Kidney epithelial cell (primary cell): ENCODE results near the gene TEDC1. TPM values are rescaled to one million over a fixed set of nuclear protein-coding genes. Genes with fewer than 3 reads are reported as not detected.

Source experiments
- DNase-seq: peaks from one replicate; pipeline ENCODE4 v3.0.0-alpha.2; 2010; ENCODE audit warnings: low read depth
- H3K27me3 ChIP-seq: 2 replicates; pipeline ENCODE4 v1.6.0; 2011; ENCODE audit warnings: low read length; ENCODE audit not compliant: control insufficient read depth, insufficient read depth
- H3K36me3 ChIP-seq: 2 replicates; pipeline ENCODE4 v1.5.1; 2011; ENCODE audit warnings: low read length; ENCODE audit not compliant: control insufficient read depth, insufficient read depth
- H3K4me3 ChIP-seq: 2 replicates; pipeline ENCODE4 v1.5.1; 2011; ENCODE audit warnings: low read depth, mild to moderate bottlenecking, control low read depth, low read length
- CTCF ChIP-seq: IDR thresholded peaks from 2 replicates; pipeline ENCODE4 v1.5.1; 2011; ENCODE audit warnings: mild to moderate bottlenecking, moderate library complexity, low read length, control low read depth, inconsistent platforms; ENCODE audit not compliant: insufficient read depth, poor library complexity, severe bottlenecking
- total RNA-seq: library from RNA; depleted of rRNA; stranded (reverse); fragments of >200 nt; gene quantifications from 2 replicates; pipeline ENCODE4 v1.2.3, GENCODE V29; 2015

Gene TEDC1
- total RNA-seq, result 7.1 and 7.5 TPM in 2 replicates

- H3K36me3 ChIP-seq, result no peaks in the 10 kb centered on the region
- TF ChIP-seq CTCF, result peak; percentile 38
- peak within 1 kb of the TSS; percentile 83 for H3K4me3 ChIP-seq
- peaks cover 23% of the 10 kb centered on the region for H3K27me3 ChIP-seq
- DNase-seq, result peak; percentile 99
Observed at GRCh38 chr14:105490572-105491365, at the start of gene TEDC1. Gene TEDC1, plus strand, starts transcription at chr14:105491246. Its CDS starts 130 bp downstream, at chr14:105491376.

- no peak for TF ChIP-seq CTCF
- DNase-seq, result no peak
- no peaks in the 10 kb centered on the region for H3K36me3 ChIP-seq
- H3K4me3 ChIP-seq, result no peak overlapping the region
- no peaks in the 10 kb centered on the region for H3K27me3 ChIP-seq
Observed at GRCh38 chr14:105442125-105442524, 48.9 kb upstream of the TEDC1 start.

- no peak for DNase-seq
- TF ChIP-seq CTCF, result no peak
- H3K36me3 ChIP-seq, result no peaks in the 10 kb centered on the region
- no peak overlapping the region for H3K4me3 ChIP-seq
- H3K27me3 ChIP-seq, result no peaks in the 10 kb centered on the region
Observed at GRCh38 chr14:105442834-105443233, 48.2 kb upstream of the TEDC1 start.

- no peak for DNase-seq
- no peak overlapping the region for H3K4me3 ChIP-seq
- no peak for TF ChIP-seq CTCF
- H3K27me3 ChIP-seq, result no peaks in the 10 kb centered on the region
- no peaks in the 10 kb centered on the region for H3K36me3 ChIP-seq
Observed at GRCh38 chr14:105444859-105445258, 46.2 kb upstream of the TEDC1 start.

GRCh38 chr14:105445290-105445689, 45.8 kb upstream of the TEDC1 start:
- TF ChIP-seq CTCF, result no peak
- no peaks in the 10 kb centered on the region for H3K27me3 ChIP-seq
- no peak for DNase-seq
- H3K36me3 ChIP-seq, result no peaks in the 10 kb centered on the region
- no peak overlapping the region for H3K4me3 ChIP-seq
